ENCODE results near the gene TNFRSF18. TPM values are rescaled to one million over a fixed set of nuclear protein-coding genes. Genes with fewer than 3 reads are reported as not detected.
A peak's percentile ranks its signal among the peaks of the same experiment; 100 is the strongest.

The TNFRSF18 gene
- total RNA-seq, 4 donors from 2014 or later, result 24.4 to 62.1 (median 33.5) TPM

GRCh38 chr1:1216770-1217620 is 10.6 kb upstream of the TNFRSF18 start:
- TF ChIP-seq POLR2A (IDR thresholded peaks at IDR 0.05) (no peak), POLR2AphosphoS5 (IDR thresholded peaks at IDR 0.05) (no peak), CTCF (IDR thresholded peaks at IDR 0.05) (no peak), EP300 (IDR thresholded peaks at IDR 0.05) (no peak)
- Histone ChIP-seq H3K27me3 (no peaks in the 10 kb centered on the region), H3K27ac (no peak overlapping the region), H3K4me1 (peaks cover 36% of the 10 kb centered on the region), H3K9me3 (no peaks in the 10 kb centered on the region), H3K4me3 (no peak overlapping the region), H3K36me3 (peaks cover 59% of the 10 kb centered on the region)
- 95% methylated on average over 58 of the region's 74 CpGs for WGBS
- DNase-seq (ENCODE audit: low spot score in 2 of 2), result no peak

GRCh38 chr1:1215881-1216605 is 9.7 kb upstream of the TNFRSF18 start:
- H3K27me3 ChIP-seq, result no peaks in the 10 kb centered on the region
- no peak overlapping the region for H3K4me3 ChIP-seq
- no peak overlapping the region for H3K27ac ChIP-seq
- no peak for DNase-seq (ENCODE audit: low spot score in 2 of 2)
- no peak for TF ChIP-seq POLR2AphosphoS5 (IDR thresholded peaks at IDR 0.05)
- no peak for TF ChIP-seq POLR2A (IDR thresholded peaks at IDR 0.05)
- TF ChIP-seq EP300 (IDR thresholded peaks at IDR 0.05), result no peak
- TF ChIP-seq CTCF (IDR thresholded peaks at IDR 0.05), result no peak
- H3K4me1 ChIP-seq, result peaks cover 36% of the 10 kb centered on the region
- peaks cover 49% of the 10 kb centered on the region for H3K36me3 ChIP-seq
- no peaks in the 10 kb centered on the region for H3K9me3 ChIP-seq
- WGBS, result 79% methylated on average over 11 of the region's 21 CpGs

GRCh38 chr1:1215080-1215676 is 8.8 kb upstream of the TNFRSF18 start:
- no peak overlapping the region for H3K27ac ChIP-seq
- TF ChIP-seq CTCF (IDR thresholded peaks at IDR 0.05) (no peak), EP300 (IDR thresholded peaks at IDR 0.05) (no peak), POLR2A (IDR thresholded peaks at IDR 0.05) (no peak), POLR2AphosphoS5 (IDR thresholded peaks at IDR 0.05) (no peak)
- H3K4me3 ChIP-seq, result no peak overlapping the region
- 67% methylated on average over 4 of the region's 11 CpGs for WGBS
- H3K9me3 ChIP-seq, result no peaks in the 10 kb centered on the region
- no peak for DNase-seq (ENCODE audit: low spot score in 2 of 2)
- peaks cover 36% of the 10 kb centered on the region for H3K4me1 ChIP-seq
- no peaks in the 10 kb centered on the region for H3K27me3 ChIP-seq
- peaks cover 41% of the 10 kb centered on the region for H3K36me3 ChIP-seq

- TF ChIP-seq POLR2AphosphoS5 (IDR thresholded peaks at IDR 0.05), result no peak
- TF ChIP-seq EP300 (IDR thresholded peaks at IDR 0.05), result no peak
- TF ChIP-seq POLR2A (IDR thresholded peaks at IDR 0.05), result no peak
- no peak for TF ChIP-seq CTCF (IDR thresholded peaks at IDR 0.05)
- Histone ChIP-seq H3K36me3 (peaks cover 27% of the 10 kb centered on the region), H3K27me3 (no peaks in the 10 kb centered on the region), H3K4me1 (peaks cover 41% of the 10 kb centered on the region), H3K27ac (no peak within 1 kb of the TSS), H3K4me3 (peak within 1 kb of the TSS; percentile 32), H3K9me3 (no peaks in the 10 kb centered on the region)
- WGBS, result 32% methylated on average over 18 of the region's 56 CpGs
- DNase-seq (ENCODE audit: low spot score in 2 of 2), result no peak
Measured at GRCh38 chr1:1213345-1214265, 7.2 kb upstream of the TNFRSF18 start, which contains the start of gene TNFRSF4. Gene TNFRSF4 (minus strand): TSS chr1:1214153. CDS start chr1:1214127, 26 bp downstream.
